GM12878 (cell line): ENCODE data around the gene OGFOD2. TPM values are rescaled to one million over a fixed set of nuclear protein-coding genes. Genes with fewer than 3 reads are reported as not detected.

Experiments used
- BRCA1 ChIP-seq: IDR thresholded peaks from 2 replicates; pipeline ENCODE4 v1.6.1; 2011; ENCODE audit warnings: low read depth, low read length, improper control_type of control experiment
- EZH2 ChIP-seq: IDR thresholded peaks from 2 replicates; pipeline ENCODE4 v1.6.1; 2012; ENCODE audit warnings: low read depth, mild to moderate bottlenecking, control low read depth, inconsistent platforms, low read length, borderline replicate concordance; ENCODE audit not compliant: control insufficient read depth
- GABPA ChIP-seq: IDR thresholded peaks from 2 replicates; pipeline ENCODE4 v1.6.1; 2014; ENCODE audit warnings: antibody characterized with exemption, low read depth, mild to moderate bottlenecking, inconsistent platforms
- HDAC2 ChIP-seq: fragments of 200-600 bp; sonication (generic); IDR thresholded peaks from 2 replicates; pipeline ENCODE4 v1.6.1; 2017
- NFYA ChIP-seq: IDR thresholded peaks from 2 replicates; pipeline ENCODE4 v1.6.1; 2011; ENCODE audit warnings: low read depth, mild to moderate bottlenecking, low read length, improper control_type of control experiment, borderline replicate concordance
- SUZ12 ChIP-seq: fragments of 200-600 bp; sonication (generic); IDR thresholded peaks from one replicate; pipeline ENCODE4 v1.6.1; 2018; ENCODE audit warnings: antibody characterized with exemption, mild to moderate bottlenecking; ENCODE audit not compliant: unreplicated experiment
- TCF12 ChIP-seq: IDR thresholded peaks from 2 replicates; pipeline ENCODE4 v1.6.1; 2011; ENCODE audit warnings: low read depth, mild to moderate bottlenecking, low read length
- ZNF24 ChIP-seq: fragments of 450-650 bp; IDR thresholded peaks from 2 replicates; pipeline ENCODE4 v1.6.1; 2017; ENCODE audit warnings: antibody characterized with exemption, mild to moderate bottlenecking
- polyA plus RNA-seq, 11 experiments: library from polyadenylated mRNA; depleted of rRNA in 4 of 11; unstranded in 6 of 11; stranded (reverse) in 5 of 11; fragments of >200 nt; fragmentation: Nextera tagmentation in 4 of 11; fragmentation: Illumina TruSeq in 1 of 11; extraction: Ambion mirVana in 4 of 11; extraction: Trizol in 1 of 11; gene quantifications; 1 replicate in 1 of 11; 2 replicates in 10 of 11; pipeline versions ENCODE4 v1.2.1 to v1.2.3, GENCODE V29; 2011 to 2016; ENCODE audit warnings: inconsistent platforms in 2 of 11, missing spikeins in 2 of 11, low read depth in 1 of 11
- total RNA-seq, 4 experiments: library from RNA; depleted of rRNA in 3 of 4; stranded (reverse); fragments of >200 nt in 3 of 4; fragmentation: Illumina TruSeq in 1 of 4; extraction: Trizol in 1 of 4; gene quantifications; 2 replicates each; pipeline versions ENCODE4 v1.2.1 to v1.2.3, GENCODE V29; 2013 to 2021
- TF ChIP-seq, protein P1 (sequence below): IDR thresholded peaks from 2 replicates; pipeline ENCODE4 v1.6.1; 2012; ENCODE audit warnings: mild to moderate bottlenecking, low read depth, low read length
- TF ChIP-seq, protein P2 (sequence below): fragments of 450-650 bp; formaldehyde crosslinking; IDR thresholded peaks from 2 replicates; pipeline ENCODE4 v1.4.0; 2022; ENCODE audit warnings: mild to moderate bottlenecking, moderate library complexity
- TF ChIP-seq, protein P3 (sequence below): fragments of 450-650 bp; IDR thresholded peaks from 2 replicates; pipeline ENCODE4 v1.6.1; 2018; ENCODE audit warnings: borderline replicate concordance, mild to moderate bottlenecking; ENCODE audit not compliant: partially characterized antibody
- TF ChIP-seq, protein P4 (sequence below): fragments of 450-650 bp; IDR thresholded peaks from 2 replicates; pipeline ENCODE4 v1.6.1; 2017; ENCODE audit warnings: mild to moderate bottlenecking
- TF ChIP-seq, protein P5 (sequence below): fragments of 450-650 bp; IDR thresholded peaks from 2 replicates; pipeline ENCODE4 v1.6.1; 2017; ENCODE audit warnings: borderline replicate concordance
- TF ChIP-seq, protein P6 (sequence below): IDR thresholded peaks from 2 replicates; pipeline ENCODE4 v1.6.1; 2012; ENCODE audit warnings: low read length, inconsistent platforms

The OGFOD2 gene
- total and polyA plus RNA-seq, 10 of the 15 experiments (the other 5 are each of a cell fraction or from before 2014, with no cell fraction given) = 0.93 to 29.2 (median 16.3) TPM

DNA sequence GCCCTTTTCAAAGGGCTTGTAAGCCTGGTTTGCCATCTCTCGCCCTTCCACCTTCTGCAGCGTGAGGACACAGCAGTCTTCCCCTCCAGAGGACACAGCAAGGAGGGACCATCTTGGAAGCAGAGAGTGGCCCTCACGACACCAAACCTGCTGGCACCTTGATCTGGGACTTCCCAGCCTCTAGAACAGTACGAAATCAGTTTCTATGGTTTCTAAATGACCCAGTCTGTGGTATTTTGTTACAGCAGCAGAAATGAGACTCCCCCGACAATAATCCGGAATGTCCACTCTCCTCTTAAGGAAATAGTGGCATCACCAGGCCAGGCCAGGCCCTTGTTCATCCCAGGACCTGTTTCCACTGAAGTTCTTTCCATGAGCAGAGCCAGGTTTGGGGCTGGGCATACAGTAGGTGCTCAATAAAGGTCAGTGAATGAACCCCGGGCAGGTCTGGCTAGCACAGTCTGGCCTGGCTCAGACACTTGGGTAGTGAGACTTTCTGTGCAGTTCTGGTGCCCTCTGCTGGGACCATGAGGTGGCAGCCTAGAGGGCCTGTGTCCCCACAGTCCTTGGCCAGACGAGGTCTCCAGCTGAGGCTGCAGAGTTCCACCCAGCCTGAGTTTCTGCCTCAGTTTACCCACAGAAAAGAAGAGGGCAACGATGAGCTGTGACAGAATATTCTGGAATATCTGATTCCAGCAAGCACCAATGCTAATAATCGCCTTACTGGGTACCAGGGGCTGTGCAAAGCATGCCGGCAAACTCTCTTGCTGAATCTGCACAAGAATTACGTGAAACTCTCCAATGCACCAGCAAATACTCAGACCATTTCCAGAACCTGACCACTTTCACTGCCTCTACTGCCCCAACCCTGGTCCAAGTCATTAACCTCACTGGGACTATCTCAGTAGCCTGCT, 22.8 kb upstream of the OGFOD2 start (continued):
- TF ChIP-seq, protein P1, sequence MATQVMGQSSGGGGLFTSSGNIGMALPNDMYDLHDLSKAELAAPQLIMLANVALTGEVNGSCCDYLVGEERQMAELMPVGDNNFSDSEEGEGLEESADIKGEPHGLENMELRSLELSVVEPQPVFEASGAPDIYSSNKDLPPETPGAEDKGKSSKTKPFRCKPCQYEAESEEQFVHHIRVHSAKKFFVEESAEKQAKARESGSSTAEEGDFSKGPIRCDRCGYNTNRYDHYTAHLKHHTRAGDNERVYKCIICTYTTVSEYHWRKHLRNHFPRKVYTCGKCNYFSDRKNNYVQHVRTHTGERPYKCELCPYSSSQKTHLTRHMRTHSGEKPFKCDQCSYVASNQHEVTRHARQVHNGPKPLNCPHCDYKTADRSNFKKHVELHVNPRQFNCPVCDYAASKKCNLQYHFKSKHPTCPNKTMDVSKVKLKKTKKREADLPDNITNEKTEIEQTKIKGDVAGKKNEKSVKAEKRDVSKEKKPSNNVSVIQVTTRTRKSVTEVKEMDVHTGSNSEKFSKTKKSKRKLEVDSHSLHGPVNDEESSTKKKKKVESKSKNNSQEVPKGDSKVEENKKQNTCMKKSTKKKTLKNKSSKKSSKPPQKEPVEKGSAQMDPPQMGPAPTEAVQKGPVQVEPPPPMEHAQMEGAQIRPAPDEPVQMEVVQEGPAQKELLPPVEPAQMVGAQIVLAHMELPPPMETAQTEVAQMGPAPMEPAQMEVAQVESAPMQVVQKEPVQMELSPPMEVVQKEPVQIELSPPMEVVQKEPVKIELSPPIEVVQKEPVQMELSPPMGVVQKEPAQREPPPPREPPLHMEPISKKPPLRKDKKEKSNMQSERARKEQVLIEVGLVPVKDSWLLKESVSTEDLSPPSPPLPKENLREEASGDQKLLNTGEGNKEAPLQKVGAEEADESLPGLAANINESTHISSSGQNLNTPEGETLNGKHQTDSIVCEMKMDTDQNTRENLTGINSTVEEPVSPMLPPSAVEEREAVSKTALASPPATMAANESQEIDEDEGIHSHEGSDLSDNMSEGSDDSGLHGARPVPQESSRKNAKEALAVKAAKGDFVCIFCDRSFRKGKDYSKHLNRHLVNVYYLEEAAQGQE = no peak
- TF ChIP-seq ZNF24 (no peak), EZH2 (no peak), HDAC2 (no peak), BRCA1 (no peak), NFYA (no peak), SUZ12 (no peak), GABPA (no peak), TCF12 (no peak)
- TF ChIP-seq, protein P2, sequence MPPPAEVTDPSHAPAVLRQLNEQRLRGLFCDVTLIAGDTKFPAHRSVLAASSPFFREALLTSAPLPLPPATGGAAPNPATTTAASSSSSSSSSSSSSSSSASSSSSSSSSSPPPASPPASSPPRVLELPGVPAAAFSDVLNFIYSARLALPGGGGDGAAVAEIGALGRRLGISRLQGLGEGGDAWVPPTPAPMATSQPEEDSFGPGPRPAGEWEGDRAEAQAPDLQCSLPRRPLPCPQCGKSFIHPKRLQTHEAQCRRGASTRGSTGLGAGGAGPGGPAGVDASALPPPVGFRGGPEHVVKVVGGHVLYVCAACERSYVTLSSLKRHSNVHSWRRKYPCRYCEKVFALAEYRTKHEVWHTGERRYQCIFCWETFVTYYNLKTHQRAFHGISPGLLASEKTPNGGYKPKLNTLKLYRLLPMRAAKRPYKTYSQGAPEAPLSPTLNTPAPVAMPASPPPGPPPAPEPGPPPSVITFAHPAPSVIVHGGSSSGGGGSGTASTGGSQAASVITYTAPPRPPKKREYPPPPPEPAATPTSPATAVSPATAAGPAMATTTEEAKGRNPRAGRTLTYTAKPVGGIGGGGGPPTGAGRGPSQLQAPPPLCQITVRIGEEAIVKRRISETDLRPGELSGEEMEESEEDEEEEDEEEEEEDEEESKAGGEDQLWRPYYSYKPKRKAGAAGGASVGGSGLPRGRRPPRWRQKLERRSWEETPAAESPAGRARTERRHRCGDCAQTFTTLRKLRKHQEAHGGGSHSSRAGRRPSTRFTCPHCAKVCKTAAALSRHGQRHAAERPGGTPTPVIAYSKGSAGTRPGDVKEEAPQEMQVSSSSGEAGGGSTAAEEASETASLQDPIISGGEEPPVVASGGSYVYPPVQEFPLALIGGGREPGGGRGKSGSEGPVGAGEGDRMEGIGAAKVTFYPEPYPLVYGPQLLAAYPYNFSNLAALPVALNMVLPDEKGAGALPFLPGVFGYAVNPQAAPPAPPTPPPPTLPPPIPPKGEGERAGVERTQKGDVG (CRISPR knock-in tag) = no peak
- TF ChIP-seq, protein P3, sequence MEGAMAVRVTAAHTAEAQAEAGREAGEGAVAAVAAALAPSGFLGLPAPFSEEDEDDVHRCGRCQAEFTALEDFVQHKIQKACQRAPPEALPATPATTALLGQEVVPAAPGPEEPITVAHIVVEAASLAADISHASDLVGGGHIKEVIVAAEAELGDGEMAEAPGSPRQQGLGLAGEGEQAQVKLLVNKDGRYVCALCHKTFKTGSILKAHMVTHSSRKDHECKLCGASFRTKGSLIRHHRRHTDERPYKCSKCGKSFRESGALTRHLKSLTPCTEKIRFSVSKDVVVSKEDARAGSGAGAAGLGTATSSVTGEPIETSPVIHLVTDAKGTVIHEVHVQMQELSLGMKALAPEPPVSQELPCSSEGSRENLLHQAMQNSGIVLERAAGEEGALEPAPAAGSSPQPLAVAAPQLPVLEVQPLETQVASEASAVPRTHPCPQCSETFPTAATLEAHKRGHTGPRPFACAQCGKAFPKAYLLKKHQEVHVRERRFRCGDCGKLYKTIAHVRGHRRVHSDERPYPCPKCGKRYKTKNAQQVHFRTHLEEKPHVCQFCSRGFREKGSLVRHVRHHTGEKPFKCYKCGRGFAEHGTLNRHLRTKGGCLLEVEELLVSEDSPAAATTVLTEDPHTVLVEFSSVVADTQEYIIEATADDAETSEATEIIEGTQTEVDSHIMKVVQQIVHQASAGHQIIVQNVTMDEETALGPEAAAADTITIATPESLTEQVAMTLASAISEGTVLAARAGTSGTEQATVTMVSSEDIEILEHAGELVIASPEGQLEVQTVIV = no peak
- TF ChIP-seq, protein P4, sequence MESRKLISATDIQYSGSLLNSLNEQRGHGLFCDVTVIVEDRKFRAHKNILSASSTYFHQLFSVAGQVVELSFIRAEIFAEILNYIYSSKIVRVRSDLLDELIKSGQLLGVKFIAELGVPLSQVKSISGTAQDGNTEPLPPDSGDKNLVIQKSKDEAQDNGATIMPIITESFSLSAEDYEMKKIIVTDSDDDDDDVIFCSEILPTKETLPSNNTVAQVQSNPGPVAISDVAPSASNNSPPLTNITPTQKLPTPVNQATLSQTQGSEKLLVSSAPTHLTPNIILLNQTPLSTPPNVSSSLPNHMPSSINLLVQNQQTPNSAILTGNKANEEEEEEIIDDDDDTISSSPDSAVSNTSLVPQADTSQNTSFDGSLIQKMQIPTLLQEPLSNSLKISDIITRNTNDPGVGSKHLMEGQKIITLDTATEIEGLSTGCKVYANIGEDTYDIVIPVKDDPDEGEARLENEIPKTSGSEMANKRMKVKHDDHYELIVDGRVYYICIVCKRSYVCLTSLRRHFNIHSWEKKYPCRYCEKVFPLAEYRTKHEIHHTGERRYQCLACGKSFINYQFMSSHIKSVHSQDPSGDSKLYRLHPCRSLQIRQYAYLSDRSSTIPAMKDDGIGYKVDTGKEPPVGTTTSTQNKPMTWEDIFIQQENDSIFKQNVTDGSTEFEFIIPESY = no peak
- TF ChIP-seq, protein P5, sequence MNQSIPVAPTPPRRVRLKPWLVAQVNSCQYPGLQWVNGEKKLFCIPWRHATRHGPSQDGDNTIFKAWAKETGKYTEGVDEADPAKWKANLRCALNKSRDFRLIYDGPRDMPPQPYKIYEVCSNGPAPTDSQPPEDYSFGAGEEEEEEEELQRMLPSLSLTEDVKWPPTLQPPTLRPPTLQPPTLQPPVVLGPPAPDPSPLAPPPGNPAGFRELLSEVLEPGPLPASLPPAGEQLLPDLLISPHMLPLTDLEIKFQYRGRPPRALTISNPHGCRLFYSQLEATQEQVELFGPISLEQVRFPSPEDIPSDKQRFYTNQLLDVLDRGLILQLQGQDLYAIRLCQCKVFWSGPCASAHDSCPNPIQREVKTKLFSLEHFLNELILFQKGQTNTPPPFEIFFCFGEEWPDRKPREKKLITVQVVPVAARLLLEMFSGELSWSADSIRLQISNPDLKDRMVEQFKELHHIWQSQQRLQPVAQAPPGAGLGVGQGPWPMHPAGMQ = no peak
- TF ChIP-seq, protein P6, sequence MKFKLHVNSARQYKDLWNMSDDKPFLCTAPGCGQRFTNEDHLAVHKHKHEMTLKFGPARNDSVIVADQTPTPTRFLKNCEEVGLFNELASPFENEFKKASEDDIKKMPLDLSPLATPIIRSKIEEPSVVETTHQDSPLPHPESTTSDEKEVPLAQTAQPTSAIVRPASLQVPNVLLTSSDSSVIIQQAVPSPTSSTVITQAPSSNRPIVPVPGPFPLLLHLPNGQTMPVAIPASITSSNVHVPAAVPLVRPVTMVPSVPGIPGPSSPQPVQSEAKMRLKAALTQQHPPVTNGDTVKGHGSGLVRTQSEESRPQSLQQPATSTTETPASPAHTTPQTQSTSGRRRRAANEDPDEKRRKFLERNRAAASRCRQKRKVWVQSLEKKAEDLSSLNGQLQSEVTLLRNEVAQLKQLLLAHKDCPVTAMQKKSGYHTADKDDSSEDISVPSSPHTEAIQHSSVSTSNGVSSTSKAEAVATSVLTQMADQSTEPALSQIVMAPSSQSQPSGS = no peak
